Measurements from ENCODE around the gene OPRD1. TPM values are rescaled to one million over a fixed set of nuclear protein-coding genes. Genes with fewer than 3 reads are reported as not detected.

OPRD1 gene
- 2.8 TPM for total RNA-seq

GRCh38 chr1:28811766-28812668, at the start of gene OPRD1:
TSS of gene OPRD1 (plus strand) at chr1:28812170. CDS start at chr1:28812384, 214 bp downstream.

GRCh38 chr1:28914228-28915030, 102.5 kb downstream of the OPRD1 start, which contains the start of gene EPB41:
TSS of gene EPB41 (plus strand) at chr1:28914569. CDS start at chr1:28987438, 72,869 bp downstream.

Small RNAs within 50 kb of the gene (small RNA-seq; reads per million reads assigned to genes)
- not detected for gene RF00019

Other genes starting within 250 kb of the OPRD1 start
- gene RAB42, start 219.9 kb upstream of the OPRD1 start, total RNA-seq = 3.0 TPM
- gene TAF12, start 169.1 kb upstream of the OPRD1 start, total RNA-seq = 20.3 TPM
- not detected for gene RNU11, start 163.6 kb upstream of the OPRD1 start, total RNA-seq
- 9.9 TPM for gene GMEB1, start 143.4 kb upstream of the OPRD1 start, total RNA-seq
- gene YTHDF2, start 75.2 kb upstream of the OPRD1 start, total RNA-seq = 76.6 TPM
- gene EPB41, start 102.4 kb downstream of the OPRD1 start, total RNA-seq = 55.1 TPM